CD4-positive, alpha-beta T cell treated with Interleukin-17A for 4 hours (primary cell): ENCODE measurements around the gene YIF1A.

Experiments
- DNase-seq: peaks from one replicate; pipeline ENCODE4 v3.0.0-alpha.2; 2020; ENCODE audit warnings: mixed read lengths

YIF1A gene

DNA sequence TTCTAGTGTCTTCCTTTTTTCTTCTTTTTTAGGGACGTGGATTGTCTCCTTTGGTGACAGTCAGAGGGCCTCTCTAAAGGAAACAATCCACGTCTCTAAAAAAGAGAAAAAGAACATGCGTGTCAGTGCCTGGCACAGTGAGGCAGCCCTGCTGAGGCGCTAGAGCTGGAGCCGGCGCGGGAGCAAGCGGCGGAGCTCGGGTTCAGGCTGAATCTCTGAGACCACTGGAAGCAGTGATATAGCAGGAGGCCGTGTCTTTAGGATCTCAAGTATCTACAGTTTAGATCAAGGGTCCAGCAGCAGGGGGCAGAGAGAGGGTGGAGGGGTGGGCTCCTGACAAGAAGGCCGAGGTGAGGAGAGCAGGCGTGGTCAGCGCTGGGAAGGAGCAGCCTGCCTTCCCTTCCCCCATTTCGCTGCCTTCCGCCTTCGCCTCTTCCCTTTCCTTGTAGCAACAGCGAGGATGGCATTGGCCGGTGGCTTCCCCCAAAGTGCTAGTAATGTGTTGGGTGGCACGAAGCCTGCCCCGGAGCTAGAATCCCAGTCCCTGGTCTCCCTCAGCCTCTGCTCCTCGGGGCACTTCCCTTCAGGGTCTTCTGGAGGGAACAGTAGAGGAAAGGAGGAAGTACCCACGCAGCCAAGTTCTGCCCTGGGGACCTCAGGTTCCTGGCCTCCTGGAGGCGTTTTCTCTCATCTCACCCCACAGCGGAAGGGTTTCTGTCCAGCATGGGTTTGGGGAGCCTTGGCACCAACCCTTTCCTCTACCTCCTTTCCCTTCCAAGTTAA is 48.8 kb downstream of the YIF1A start:
- no peak for DNase-seq

DNA sequence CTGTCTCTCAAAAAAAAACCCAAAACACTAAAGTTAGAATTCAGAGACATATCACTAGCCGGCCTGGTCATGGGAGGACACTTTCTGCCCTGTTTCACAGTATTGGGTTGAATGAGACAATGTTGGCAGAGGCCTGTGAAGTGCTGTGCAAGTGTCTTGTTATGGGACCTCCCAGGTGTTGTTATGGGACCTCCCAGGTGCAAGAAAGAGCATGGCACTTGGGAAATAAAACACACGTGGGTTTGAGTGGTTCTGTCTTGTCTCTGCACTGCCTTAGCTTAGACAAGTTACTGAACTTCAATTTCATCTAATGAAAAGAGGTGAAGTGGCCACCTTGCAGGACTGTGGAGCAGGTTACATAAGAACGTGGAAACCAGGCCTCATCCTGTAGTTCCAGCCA is 49.4 kb downstream of the YIF1A start:
- no peak for DNase-seq

DNA sequence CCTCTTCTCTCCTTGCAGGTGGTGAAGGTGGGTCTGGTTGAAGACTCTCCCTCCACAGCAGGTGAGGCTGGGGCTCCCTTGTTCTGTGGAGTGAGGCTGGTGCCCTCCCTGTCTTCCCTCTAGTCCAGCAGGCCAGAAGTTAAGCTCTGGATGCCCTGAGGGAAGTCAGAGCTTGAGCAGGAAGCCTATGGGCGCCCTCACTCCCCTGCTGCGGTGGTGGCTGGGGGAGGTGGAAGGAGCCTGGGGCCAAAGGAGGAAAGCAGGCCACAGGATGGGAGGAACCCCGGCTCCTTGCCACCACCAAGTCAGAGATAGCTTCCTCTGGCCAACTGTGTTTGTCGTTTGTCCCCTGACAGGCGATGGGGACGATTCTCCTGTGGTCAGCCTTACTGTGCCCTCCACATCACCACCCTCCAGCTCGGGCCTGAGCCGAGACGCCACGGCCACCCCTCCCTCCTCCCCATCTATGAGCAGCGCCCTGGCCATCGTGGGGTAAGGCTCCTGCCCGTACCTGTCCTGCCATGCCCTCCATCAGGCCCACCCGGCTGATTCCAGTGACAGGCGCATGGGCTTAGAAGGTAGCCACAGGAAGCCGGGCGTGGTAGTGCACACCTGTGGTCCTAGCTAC is 50.0 kb downstream of the YIF1A start:
- no peak for DNase-seq

DNA sequence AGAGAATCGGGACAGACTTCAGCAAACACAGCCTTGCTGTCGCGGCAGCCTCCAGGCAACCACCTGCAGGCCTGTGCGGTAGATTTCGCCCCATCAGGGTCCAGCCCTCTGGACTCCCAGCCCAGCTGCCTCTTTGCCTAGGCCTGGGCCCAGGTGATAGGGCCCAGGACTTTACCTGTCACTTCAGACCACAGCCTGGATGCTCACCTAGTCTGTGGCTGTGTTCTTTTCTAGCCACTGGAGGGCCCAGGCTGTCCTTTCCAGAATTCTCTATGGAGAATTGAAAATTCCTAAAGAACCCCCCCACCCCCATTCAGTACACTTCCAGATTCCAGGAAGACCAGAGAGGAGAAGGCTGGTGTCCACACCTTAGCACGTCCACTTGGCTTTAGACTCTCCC is 51.1 kb downstream of the YIF1A start:
- no peak for DNase-seq

DNA sequence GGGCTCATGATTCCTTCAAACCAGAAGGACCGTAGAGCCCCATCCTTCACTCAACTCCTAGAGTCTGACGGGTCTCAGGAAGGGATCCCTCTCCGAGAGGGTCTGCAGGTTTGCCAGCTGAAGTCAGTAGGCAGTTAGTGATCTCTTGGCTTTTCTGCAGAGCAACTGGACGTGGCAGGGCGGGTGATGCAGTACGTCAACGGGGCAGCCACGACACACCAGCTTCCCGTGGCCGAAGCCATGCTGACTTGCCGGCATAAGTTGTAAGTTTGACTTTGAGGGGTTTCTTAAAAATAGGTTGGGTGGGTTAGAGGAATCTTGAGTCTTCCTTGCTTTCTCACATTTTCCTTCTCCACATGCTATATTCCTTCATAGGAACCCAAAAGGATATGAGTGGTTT is 53.8 kb downstream of the YIF1A start:
- DNase-seq: no peak
